Activated CD4-positive, CD25-positive, alpha-beta regulatory T cell treated with anti-CD3 and anti-CD28 coated beads, Interleukin-2, amount 50 U/mL, for 24 hours (primary cell): Measurements from ENCODE around the gene SNORC.
"Not testable (repeated sequence)": the region's sequence is repeated elsewhere in the genome, so short reads cannot be mapped to it uniquely, and the experiment has no call there.

ENCODE experiments used
- ATAC-seq, 2 donors: fragments of 150-1000 bp; cut with Tn5 transposase; one replicate each; pipeline ENCODE4 v1.10.0; 2021; ENCODE audit warnings: mild to moderate bottlenecking in 1 of 2, moderate library complexity in 1 of 2

SNORC gene

DNA sequence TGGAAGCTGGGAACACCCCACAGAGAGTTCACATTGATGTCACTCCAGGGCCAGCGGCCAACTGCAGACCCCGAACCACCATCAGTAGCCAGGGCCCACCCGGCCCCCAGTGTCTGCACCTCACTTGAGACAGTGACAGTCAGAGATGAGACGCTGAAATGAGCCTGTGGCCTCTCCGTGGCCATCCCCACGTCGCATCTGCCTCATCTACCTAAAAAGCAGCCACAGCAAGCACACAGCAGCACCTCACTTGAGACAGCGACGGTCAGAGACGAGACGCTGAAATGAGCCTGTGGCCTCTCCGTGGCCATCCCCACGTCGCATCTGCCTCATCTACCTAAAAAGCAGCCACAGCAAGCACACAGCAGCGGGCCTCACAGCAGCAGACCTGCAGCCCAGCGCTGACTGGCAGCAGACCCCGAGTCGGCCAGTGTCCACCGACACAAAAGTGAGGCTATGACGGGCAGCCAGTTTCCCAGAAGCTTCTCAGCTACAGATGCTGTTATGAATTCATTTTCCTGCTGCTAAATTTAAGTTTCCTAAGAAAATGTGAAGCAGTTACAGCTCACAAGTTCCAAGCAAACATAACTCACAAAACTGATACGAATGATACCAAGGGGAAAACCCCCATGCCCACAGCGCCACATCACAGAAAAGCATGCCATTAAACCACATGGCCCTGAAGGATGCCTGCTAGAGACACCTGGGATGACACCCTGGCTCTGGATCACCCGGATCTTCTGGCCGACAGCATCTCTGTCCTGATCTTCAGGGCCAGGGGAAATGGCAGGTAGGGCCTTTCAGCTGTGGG lies 27.7 kb downstream of the SNORC start:
- peak; percentile 62 to 69 for ATAC-seq

DNA sequence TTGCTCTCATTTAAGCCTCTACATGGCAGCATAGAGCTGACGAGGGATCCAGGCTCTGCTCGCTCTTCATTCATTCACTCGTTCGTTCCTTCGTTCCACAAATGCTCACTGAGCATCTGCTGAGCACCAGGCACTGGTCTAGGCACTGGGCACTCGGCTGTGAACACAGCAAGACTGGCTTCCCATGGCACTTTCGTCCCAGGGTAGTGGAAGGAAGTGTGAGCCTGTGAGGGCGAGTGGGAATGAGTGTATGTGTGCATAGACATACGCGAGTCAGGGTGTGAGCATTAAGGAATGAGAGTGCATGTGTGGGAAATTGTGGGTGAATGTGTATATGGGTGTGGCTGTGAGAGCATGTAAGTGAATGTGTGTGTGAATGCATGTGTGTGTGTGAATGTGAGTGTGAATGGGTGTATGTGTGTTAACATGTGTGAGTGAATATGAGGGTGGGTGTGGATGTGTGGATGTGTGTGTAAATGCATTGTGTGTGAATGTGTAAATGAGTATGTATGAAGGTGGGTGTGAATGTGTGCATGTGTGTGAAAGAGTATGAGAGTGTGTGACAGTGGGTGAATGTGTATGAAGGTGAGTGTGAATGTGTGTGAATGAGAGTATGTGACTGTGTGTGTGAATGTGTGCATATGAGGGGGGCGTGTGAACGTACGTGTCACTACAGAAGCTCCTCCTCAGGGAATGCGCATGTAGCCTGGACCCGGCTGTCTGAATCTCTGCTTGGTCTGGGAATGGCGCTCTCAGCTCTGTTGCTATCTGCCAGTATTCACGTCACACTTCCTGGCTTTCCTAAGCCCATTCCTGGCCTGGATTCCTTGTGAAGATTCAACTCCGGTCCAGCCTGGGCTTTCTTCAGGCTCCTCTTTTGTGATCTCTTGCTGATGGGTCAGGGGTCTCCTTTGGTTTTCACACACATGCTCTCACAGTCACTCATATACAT lies 28.8 kb downstream of the SNORC start:
- no peak for ATAC-seq

DNA sequence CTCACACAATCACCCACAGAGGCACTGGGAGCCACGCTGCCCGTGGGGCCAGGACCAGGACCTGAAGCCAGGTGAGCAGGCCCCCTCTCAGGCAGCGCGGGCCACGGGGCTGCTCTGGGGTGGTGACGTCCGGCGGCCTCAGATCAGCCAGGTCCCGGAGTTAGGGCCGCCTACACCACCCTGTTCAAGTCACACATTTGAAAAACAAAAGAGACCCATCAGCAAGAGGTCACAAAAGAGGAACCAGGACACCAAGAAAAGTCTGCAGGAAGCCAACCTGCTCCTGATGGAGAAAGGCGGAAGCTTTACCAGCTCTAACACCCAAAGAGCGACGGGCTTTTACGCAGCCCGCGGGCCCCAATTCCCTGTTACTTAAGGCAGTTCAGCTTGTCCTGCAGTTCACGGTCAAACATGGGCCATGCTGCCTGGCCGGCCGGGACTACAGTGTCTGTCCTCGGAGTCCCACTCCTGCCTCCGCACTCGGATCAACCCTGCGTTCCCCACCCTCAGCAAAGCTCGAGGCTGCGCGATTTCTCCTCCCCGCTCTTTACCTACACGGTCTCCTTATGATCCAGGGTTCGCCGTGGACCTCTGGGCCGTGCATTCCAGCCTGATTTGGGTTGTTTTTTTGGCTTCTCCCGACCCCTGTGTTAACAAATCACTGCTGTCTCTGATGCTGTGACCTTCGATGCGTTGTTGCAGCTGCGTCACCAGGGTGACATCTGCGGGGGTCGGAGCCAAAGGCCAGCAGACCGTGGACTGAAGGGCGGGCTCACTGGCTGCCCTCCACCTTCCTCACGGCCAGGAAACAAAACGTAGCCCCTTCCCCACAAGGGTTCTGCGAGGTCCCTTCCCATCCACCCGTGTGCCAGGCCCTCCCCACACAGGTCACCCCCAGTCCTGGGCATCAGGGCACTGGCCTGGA lies 31.0 kb downstream of the SNORC start:
- no peak for ATAC-seq

DNA sequence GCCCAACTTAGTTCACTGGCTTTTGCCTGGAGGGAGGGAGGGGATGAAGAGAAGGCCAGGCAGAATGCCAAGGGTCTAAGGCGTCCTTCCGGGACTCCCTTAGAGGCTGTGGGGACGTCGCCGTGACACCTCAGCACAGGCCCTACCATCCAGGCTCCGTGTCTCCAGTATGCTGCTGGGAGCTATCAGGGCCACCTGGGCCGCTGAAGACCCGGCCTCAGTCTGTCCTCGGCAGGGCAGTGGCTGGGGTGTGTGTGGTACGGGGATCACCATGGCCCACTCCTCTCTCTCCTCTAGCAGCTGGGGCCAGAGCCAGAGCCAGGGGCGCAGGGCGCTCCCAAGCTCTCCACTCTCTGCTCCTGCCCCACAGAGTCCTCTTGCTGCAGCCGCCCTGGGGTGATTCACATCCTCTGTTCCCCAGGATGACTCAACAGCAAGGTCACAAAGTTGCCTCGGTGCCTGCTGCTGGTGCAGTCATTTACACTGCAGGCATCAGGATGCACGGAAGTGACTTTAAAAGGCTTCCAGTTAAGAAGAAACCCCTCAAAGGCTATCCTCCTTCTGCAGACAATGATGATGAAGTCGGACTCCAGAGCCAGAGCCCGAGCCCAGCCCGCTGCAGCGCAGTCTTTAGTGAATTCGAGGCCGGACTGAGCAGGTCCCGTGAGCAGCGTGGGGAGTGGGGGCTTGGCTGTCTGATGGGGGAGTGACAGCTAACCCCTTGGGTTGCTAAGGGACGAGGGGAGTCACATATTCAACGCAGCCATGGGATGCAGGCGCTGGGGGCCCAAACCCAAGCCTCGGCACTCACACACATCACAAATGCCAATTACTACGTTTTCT lies 31.9 kb downstream of the SNORC start:
- peak; percentile 83 for ATAC-seq

DNA sequence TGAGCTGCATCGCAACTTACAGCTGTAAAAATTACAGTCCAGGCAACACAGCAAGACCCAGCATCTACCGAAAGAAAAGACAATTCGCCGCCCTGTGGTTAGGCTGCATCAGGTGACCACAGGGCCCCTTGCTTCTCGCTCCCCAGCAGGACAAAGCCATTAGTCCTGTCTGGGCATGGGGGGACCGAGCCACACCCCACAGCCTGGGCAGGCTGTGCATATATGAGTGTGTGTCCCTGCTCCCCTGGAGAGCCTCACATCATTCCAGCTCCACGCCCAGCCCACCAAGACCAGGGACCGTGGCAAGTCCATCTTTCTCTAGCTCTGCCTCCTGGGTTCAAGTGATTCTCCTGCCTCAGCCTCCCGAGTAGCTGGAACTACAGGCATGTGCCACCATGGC lies 33.9 kb downstream of the SNORC start:
- no peak for ATAC-seq

DNA sequence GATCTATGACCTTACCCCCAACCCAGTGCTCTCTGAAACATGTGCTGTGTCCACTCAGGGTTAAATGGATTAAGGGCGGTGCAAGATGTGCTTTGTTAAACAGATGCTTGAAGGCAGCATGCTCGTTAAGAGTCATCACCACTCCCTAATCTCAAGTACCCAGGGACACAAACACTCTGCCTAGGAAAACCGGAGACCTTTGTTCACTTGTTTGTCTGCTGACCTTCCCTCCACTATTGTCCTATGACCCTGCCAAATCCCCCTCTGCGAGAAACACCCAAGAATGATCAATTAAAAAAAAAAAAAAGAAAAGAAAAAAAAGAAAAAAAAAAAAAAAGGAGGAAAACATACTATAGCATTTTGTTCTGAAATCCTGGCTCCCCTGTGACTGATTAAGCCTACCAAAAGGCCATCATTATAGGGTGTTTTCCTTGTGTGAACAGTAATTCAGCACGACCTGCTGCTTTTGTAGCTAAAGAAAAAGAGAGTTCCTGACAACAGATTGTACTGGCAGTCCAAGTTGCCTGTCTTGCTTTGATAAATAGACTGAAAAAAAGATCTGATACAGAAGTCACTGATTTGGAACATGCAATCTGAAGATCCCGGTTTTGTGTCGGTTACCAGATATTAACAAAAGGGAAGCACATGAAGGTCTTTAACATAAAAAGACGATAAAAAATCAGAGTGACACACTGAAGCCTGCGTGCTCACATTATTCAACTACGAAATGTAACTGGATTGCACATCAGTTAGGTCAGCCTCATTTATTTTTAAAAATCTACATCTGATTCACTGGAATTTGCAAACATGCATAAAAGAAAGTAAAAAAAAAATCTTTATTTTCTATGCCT lies 37.0 kb downstream of the SNORC start:
- ATAC-seq, result not testable (repeated sequence)

DNA sequence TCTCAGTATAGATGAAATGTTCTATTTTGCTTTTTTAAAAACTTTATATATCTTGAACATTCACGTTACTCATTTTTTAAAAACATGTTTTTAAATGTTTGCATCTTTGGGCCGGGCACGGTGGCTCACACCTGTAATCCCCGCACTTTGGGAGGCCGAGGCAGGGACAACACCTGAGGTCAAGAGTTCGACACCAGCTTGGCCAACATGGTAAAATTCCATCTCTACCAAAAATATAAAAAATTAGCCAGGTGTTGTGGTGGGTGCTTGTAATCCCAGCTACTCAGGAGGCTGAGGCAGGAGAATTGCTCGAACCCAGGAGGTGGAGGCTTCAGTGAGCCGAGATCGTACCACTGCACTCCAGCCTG lies 37.6 kb downstream of the SNORC start:
- not testable (repeated sequence) for ATAC-seq

DNA sequence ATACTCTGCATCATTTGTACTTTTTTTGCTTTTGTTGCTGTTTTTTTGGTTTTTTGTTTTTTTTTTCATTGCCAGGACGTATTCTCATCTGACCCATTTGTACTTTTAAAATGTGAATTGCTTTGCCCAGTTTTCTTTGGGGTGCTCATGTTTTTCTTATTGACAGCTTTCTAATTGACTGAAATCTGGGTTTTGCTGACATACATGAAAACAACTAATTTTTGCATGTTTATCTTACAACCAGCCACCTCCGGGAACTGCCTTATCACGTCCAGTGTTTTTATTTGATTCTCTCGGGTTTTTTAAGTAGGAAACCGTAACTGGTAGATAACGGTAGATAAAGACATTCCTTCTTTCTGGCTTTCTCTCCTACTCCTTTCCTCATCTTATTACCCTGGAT lies 38.6 kb downstream of the SNORC start:
- ATAC-seq, result no peak

DNA sequence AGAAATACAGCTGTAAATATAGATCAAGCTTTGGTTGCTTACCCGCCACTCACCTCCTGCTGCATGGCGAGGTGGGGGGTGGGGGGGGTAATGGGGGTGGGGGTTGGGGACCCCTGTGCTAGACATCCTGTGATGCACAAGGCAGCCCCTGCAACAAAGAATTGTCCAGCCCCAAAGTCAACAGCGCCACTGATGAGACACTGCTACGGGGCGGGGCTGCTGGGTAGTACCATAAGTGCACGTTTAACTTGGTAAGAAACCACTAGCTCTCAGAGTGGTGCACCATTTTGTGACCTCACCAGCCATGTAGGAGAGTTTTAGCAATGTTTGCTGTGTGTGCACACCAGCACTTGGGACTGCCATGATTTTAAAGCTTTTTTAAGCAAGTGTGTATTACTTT lies 40.3 kb downstream of the SNORC start:
- no peak for ATAC-seq

DNA sequence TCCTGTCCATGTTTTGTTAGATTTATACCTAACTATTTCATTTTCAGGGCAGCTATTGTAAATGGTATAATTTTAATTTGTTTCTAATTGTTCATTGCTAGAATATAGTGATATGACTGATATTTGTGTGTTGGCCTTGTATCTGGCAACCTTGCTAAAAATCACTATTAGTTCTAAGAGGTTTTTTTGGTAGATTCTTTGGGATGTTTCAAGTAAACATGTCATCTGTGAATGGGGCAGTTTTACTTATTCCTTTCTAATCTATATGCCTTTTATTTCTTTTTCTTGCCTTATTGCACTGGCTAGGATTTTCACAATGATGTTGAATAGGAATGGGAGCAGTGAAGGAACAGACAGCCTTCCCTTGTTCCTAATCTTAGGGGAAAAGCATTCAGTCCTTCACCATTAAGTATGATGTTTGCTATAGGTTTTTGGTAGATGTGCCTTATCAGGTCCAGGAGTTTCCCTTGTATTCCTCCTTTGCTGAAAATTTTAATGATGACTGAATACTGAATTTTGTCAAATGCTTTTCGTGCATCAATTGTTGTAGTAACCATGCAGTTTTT lies 41.7 kb downstream of the SNORC start:
- no peak for ATAC-seq

DNA sequence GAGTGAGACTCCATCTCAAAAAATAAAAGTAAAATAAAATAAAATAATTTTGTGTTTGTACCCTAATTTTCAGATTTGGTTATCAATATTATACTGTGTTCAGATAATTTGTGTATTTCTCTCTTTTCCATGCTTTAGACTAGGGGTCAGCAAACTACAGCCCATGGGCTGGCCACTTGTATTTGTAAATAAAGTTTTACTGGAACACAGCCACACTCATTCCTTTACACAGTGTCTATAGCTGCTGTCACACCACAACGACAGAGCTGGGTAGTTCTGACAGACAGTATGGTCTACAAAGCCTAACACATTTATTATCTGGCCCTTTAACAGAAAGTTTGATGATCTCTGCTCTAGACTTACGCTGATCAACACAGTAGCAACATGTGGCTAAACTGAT lies 43.8 kb downstream of the SNORC start:
- no peak for ATAC-seq

DNA sequence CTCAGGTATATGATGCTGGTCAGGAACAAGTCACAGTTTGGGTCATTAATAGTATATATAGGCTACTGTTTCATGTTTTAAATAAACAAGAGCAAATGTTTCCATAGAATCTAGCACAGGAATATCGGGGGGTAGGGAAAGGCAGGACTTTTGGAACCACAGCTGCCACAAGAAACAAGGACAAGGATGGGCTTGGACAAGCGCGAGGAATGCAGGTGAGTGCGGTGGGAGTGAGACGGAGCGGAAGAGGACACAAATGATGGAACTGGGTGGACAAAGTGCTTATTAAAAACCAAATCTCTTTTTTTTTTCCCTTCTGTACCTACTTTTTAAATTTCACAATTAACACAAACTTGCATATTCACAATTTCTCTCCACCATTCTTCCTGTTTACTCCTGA lies 49.1 kb downstream of the SNORC start:
- ATAC-seq, result no peak

DNA sequence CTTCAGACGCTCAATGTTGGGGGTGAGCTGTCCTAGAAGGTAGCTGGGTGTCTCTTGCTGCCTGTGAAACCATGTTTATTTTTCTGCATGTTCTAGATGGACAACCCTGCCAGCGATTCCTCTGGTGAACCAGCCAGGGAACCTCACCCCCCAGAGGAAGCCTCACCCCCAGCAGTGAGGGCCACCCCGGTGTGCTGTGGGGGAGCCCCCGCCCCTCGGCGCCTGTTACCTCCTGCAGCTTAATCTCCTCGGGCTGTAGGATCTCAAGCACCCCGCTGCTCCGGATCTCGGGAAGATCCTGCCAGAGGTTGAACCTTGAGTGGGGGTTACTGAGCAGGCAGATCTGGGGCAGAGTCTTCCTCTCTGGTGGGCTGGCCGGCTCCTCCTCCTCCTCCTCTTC lies 50.0 kb downstream of the SNORC start:
- no peak for ATAC-seq

DNA sequence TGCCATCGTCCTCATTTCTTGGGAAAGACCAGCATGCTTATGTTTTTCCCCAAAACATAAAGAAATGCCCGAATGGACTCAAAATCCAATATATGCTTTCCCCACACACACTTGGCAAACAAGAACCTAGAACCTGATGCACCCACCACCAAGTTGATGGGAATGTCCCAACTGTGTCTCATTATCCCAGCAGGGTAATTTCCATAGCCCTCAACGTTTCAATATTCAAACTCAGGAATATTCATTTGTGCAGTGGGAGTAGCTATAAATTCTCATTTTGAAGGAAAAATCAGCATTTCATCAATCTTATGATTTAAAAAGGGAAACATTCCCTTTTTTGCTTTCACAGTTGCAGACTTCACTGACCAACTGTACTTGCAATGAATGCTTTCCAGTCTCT lies 50.7 kb downstream of the SNORC start:
- ATAC-seq, result no peak

DNA sequence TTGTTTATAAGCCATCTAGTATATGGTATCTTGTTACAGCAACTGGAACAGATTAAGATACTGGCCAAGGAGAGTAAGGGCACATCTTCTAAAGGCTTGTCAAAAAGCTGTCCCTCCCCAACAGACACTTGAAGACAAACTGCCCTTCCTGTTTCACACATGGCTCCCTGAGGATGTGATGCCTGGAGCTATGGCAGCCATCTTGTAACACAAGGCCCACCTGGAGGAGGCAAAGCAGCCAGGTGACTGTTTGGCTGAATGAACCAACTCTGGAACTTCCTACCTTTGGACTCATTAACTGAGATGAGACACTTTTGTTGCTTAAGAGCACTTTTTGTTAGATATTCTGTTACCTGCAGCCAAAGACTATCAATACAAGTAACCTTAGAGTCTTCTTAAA lies 54.4 kb downstream of the SNORC start:
- ATAC-seq, result no peak

DNA sequence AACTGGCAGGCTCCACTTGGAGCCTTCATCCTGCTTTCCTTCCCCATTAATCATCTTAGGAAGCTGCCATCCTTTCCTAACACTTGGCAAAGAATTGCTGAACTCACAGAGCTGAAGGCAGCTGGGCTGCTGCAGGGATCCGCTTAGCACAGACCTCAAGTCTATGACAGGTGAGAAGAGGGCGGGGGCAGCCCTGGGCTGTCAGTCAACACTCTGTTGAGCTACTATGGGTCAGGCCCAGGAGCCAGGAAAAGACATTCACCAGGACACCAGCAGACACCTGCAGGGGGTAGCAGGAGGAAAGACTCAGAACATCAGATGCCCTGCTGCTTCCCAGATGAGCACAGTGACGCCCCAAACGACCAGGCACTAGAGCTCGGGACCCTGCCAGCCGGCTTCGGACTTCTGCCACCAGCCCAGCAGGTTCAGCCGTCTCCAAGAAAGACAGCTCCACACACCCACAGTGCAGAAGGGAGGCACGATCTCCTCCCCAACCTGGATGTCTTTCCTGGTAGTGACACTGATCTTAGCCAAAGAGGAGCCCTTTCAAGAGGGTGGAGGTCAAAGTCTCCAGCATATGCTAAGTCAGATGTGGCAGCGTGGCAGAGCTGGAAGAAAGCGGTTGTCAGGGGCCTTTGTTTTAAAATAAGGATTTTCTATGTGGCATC lies 55.2 kb downstream of the SNORC start:
- ATAC-seq, result no peak

DNA sequence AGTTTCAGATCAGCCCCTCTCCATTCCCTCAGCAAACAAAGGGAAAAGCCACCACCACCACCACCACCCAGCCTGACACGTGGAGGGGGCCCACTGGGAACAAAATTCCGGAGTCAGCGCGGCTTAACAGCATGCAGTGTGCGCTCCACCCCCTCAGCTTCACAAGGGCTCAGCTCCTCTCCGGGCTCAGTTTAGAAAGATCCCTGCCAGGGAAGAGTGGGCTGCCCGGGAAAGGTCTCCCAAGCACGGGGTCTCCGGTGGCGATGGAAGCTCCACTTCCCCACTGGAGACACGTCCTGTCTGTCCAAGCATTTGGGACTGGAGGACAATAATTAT lies 55.7 kb downstream of the SNORC start:
- no peak for ATAC-seq

DNA sequence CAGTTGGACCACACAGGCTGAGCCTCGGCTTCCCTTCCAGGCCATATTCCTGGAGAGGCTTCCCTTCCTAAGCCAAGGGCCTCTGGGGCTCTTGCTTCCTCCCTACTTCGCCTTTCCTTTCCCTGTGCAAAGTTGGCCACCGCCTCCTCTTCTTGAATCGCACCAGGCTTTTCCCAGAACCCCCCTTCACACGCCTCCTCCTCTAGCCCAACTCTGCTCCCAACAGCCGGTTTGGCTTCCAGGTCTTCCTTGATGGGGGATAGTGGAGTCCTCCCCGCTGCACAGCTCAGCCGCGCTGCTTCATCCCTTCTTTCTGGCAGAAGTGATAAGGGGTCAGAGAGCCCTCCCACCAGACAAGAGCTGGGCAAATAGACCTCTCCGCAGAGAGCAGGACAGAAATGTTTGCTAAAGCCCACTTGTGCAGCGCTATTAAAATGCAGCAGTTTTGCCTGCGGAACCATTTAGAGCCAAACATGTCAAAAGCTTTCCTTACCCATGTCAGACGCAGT lies 56.4 kb downstream of the SNORC start:
- ATAC-seq, result no peak

DNA sequence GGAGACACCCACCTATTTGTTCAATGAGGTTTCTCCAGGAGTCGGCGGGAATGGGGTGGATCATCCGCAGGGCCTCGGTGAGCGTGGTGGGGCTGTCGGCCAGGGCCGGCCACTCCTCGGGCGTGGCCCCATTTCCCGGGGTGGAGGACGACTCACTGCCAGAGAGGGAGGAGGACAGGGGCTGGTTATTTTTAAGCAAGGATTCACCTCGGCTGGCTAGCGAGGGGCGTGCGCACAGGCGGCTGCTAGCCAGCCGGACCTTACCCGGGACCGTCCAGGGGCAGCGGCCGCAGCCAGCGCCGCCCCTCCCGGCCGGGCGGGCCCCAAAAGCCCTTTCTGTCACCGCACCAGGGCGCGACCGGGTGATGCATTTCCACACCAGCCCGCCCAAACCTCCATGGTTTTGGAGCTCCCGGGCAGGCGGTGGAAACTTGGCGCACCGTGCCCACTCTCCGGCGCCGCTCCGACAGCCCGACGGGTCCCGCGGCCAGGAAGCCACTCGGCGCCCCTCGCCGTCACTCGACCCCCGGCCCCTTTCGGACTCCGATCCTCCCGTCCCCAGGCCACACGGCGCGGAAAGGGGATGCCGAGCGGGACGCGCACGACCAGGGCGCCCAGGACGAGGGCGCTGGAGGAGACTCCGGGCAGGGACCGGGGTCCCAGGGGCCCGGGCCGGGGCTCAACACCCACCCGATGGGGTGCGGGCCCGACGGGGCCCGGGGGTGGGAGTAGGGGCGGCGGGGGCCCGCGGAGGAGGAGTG lies 57.1 kb downstream of the SNORC start:
- no peak for ATAC-seq
